ENCODE measurements around the gene CEBPB.

GRCh38 chr20:50232651-50233324 lies 42.2 kb downstream of the CEBPB start:
- no peak for TF ChIP-seq POLR2A (IDR thresholded peaks at IDR 0.05)
- TF ChIP-seq CTCF (IDR thresholded peaks at IDR 0.05): no peak
